ENCODE results near the gene FUT7. TPM values are rescaled to one million over a fixed set of nuclear protein-coding genes. Genes with fewer than 3 reads are reported as not detected.

Gene FUT7
- total and polyA plus RNA-seq, 2 donors (not counting 1 experiment from before 2014, with no cell fraction given), result not detected

DNA sequence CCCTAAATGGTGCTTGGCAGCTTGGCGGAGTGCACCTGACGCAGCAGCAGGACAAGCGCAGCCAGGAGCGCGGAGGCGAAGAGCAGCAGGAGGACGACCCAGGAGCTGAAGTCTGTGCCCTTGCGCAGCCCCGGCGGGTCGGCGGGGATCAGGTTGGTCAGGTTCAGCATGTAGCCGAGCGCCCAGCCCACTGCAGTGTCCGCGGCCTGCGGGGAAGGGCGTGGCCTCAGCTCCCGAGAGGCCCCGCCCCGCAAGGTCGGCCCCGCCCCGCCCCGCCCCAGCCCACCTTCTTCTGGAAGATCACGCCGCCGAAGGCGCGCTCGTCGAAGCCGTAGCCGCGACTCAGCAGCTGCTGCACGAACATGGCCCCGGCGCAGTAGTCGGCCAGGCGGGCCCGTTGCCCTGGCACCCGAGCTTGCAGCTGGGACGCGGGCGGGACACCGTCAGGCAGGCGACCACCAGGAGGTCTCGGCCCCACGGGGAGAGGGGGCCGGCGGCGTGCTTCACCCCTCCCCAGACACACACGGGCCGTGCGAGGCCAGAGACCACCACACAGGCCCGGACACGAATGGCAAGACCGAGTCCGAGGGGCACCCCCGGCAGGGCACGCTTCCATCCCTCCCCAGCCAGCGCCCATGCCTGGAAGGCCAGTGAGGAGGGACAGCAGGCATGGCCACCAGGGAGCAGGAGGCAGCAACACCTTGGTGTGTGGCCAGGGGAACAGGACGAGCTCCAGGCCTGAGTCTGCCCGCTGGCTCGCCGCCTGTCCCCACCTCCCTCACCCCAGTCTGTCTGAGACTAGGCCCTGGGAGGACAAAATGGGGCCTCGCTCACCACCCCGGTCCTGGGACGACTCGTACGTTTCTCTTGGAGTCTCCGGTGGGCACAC lies 17.0 kb upstream of the FUT7 start:
- Histone ChIP-seq H2AFZ (ENCODE audit: low read length) (no peak overlapping the region), H4K20me1 (ENCODE audit: control insufficient read depth, extremely low read depth, insufficient read depth, low read length) (no peaks in the 10 kb centered on the region), H3K4me1 (ENCODE audit: control insufficient read depth, extremely low read depth, insufficient read depth, low read length) (peaks cover 6% of the 10 kb centered on the region), H3K4me3 (replicated peaks in 1 of 4; ENCODE audit: control extremely low read depth in 1 of 4, insufficient read depth in 1 of 4, low read depth in 3 of 4, low read length in 4 of 4) (no peak overlapping the region), H3K79me2 (ENCODE audit: control insufficient read depth, insufficient read depth, low read length) (peaks cover 13% of the 10 kb centered on the region), H3K4me2 (ENCODE audit: extremely low read depth, insufficient read depth, low read length) (no peak overlapping the region), H3K27ac (ENCODE audit: insufficient read depth, low read length) (no peak overlapping the region), H3K9me3 (ENCODE audit: control insufficient read depth, insufficient read depth, low read depth, low read length) (no peaks in the 10 kb centered on the region), H3K9ac (ENCODE audit: insufficient read depth, low read length) (no peak overlapping the region), H3K36me3 (ENCODE audit: control insufficient read depth, insufficient read depth, low read length) (no peaks in the 10 kb centered on the region), H3K27me3 (ENCODE audit: control insufficient read depth, insufficient read depth, low read length) (peaks cover 16% of the 10 kb centered on the region)
- TF ChIP-seq, protein P1, sequence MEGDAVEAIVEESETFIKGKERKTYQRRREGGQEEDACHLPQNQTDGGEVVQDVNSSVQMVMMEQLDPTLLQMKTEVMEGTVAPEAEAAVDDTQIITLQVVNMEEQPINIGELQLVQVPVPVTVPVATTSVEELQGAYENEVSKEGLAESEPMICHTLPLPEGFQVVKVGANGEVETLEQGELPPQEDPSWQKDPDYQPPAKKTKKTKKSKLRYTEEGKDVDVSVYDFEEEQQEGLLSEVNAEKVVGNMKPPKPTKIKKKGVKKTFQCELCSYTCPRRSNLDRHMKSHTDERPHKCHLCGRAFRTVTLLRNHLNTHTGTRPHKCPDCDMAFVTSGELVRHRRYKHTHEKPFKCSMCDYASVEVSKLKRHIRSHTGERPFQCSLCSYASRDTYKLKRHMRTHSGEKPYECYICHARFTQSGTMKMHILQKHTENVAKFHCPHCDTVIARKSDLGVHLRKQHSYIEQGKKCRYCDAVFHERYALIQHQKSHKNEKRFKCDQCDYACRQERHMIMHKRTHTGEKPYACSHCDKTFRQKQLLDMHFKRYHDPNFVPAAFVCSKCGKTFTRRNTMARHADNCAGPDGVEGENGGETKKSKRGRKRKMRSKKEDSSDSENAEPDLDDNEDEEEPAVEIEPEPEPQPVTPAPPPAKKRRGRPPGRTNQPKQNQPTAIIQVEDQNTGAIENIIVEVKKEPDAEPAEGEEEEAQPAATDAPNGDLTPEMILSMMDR (conservative IDR thresholded peaks at IDR 0.05 in 1 of 2, IDR thresholded peaks at IDR 0.05 in 1 of 2; ENCODE audit: low read depth in 1 of 2, low read length in 2 of 2), result no peak
- TF ChIP-seq EZH2 (IDR thresholded peaks at IDR 0.05; ENCODE audit: low read length, missing control alignments), result no peak
- DNase-seq (ENCODE audit: low read depth in 2 of 2), result no peak

DNA sequence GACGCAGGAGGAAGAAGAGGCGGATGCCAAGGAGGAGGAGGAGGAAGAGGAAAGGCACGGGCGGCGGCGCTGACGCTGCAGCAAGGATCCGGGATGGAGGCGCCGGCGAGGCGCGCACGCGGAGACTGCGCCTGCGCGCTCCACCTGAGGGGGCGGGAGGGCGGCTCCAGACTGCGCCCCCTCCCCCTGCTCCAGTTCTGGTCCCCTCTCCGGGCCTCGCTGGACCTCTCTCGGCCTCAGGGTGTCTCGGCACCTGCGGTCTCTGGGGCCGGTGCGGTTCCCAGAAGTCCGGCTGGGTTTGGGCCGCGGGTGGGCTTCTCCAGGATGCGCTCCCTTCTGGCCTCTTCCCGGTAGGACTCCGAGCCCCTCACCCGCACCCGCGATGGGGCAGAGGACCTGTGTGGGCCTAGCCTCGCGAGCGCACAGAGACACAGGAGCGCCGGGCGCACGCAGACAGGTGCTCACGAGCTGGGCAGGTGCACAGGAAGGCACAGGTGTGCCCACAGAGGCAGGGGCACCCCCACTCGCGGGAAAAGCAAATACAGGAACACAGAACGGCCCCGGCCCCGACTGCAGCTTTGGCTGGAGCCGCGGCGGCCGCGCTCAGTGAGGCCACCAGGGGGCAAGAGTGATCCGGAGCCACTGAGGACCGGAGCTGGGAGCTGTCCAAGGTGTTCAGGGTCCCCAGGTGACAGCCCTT lies 14.3 kb upstream of the FUT7 start, which contains the start of gene NPDC1:
NPDC1 (minus strand) TSS at position 90 of the 700 bp plus-strand sequence. CDS start 188 bp downstream, outside the sequence.
- Histone ChIP-seq H3K9ac (ENCODE audit: insufficient read depth, low read length) (peak within 1 kb of the TSS; percentile 62), H3K27me3 (ENCODE audit: control insufficient read depth, insufficient read depth, low read length) (peaks cover 6% of the 10 kb centered on the region), H3K4me2 (ENCODE audit: extremely low read depth, insufficient read depth, low read length) (peak within 1 kb of the TSS; percentile 97), H3K36me3 (ENCODE audit: control insufficient read depth, insufficient read depth, low read length) (no peaks in the 10 kb centered on the region), H4K20me1 (ENCODE audit: control insufficient read depth, extremely low read depth, insufficient read depth, low read length) (no peaks in the 10 kb centered on the region), H3K27ac (ENCODE audit: insufficient read depth, low read length) (no peak within 1 kb of the TSS), H3K9me3 (ENCODE audit: control insufficient read depth, insufficient read depth, low read depth, low read length) (no peaks in the 10 kb centered on the region), H2AFZ (ENCODE audit: low read length) (peak within 1 kb of the TSS; percentile 79), H3K79me2 (ENCODE audit: control insufficient read depth, insufficient read depth, low read length) (peaks cover 18% of the 10 kb centered on the region), H3K4me3 (replicated peaks in 1 of 4; ENCODE audit: control extremely low read depth in 1 of 4, insufficient read depth in 1 of 4, low read depth in 3 of 4, low read length in 4 of 4) (peak within 1 kb of the TSS; percentile 50 to 72 (median 67)), H3K4me1 (ENCODE audit: control insufficient read depth, extremely low read depth, insufficient read depth, low read length) (peaks cover 6% of the 10 kb centered on the region)
- TF ChIP-seq, protein P1 (conservative IDR thresholded peaks at IDR 0.05 in 1 of 2, IDR thresholded peaks at IDR 0.05 in 1 of 2; ENCODE audit: low read depth in 1 of 2, low read length in 2 of 2), result peak; percentile 82 to 83
- no peak for TF ChIP-seq EZH2 (IDR thresholded peaks at IDR 0.05; ENCODE audit: low read length, missing control alignments)
- peak; percentile 60 to 63 for DNase-seq (ENCODE audit: low read depth in 2 of 2)
